GM18907 (cell line): ENCODE measurements around the gene RUNX1.
A peak's percentile ranks its signal among the peaks of the same experiment; 100 is the strongest.

Source experiments
- ATAC-seq: cut with Tn5 transposase; IDR thresholded peaks from one replicate; pipeline ENCODE4 v1.9.1; 2021; ENCODE audit warnings: mild to moderate bottlenecking, moderate library complexity; ENCODE audit not compliant: unreplicated experiment

Gene RUNX1

DNA sequence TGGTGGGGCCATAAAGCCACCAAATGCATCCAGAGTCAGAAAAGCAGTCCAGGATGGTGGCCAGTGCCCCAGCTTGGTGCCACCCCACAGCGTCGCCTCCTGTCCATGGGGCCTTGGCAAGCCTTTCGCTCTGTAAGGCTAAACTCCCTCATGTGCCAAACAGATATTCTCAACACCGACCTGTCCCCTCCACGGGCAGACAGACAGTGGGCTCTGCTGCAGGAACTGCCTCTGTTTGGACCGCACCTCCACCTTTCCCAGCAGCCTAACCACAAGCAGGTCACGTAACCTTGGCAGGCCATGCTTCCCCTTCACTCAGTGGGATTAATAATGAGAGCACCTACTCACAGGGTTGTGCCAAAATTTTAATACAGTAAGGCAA is 11.7 kb downstream of the RUNX1 start:
- ATAC-seq = no peak

DNA sequence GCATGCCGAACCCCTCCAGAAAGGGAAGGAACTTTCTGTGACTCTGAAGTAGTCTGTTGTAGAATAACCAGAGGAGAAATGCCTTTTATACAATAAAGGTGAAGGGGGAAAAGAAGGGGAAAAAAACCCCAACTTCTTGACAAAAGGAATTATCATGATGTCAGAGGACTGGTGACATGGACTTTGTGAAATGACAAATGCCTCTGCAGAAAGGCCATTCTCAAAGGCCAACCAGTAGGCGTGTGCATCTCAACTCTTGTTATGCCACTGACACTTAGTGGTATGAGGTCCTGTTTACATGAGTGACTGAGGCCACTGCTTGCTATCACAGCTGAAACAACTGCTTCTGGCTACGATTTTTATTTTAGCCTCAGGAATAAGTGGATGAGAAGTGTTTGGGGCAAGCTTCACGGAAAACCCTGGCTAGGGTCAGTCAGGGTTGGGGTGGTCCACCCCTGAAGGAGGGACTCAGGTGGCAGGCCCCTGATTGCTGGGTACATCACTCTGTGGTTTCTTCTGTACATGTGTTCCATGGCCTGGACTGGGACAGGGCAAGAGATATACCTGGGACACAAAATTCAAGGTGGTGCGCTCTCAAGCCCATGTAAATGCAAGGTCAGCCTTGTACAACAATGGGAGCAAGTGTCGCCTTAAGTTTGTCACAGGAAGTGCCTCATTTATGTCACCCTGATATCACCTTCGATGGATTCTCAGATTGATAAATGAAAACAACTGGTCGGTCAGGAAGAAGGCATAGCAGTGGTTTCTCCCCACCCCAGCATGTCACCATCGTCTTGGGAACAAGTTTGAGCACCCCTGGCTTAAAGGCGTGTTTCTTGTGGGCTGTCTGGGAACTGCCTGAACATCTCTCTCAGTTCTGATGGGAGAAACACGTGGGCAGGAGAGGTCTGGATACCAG is 12.4 kb downstream of the RUNX1 start:
- ATAC-seq = no peak

DNA sequence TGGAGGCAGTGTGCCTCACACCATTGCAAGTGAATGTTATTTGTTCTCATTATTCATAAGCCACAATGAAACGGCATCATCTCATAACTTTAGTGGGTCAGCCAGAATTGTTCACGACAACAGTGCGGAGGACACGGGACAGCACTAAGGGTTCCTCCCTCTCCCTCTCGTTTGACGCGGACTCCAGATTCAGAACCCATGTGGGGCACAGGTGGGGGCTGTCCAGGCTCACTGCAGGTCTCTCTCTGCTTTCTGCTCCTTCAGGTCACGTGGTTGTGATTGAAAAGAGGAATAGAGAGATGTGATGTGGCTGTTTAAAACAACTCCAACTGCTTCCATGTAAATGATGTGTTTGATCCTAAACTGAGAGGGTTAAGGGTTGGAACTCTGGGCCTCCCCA is 13.5 kb downstream of the RUNX1 start:
- ATAC-seq = no peak

DNA sequence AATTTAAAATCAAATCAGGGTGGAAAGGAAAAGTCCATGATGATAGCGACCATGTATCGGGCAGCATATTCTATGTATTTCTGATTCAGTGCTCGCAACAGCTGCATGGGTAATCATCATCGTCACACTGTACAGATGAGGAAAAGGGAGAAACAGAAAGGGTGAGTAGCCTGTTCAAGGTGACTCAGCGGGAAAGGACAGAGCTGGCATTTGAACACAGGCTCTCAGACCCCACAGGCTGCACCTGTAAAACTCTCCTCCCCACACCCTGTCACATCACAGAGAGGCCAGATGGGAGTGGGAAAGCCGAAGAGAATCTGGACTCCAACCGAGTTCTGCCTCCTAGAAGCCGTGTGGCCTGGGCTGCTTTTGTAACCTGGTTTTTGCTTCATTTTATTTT is 14.0 kb downstream of the RUNX1 start:
- no peak for ATAC-seq

DNA sequence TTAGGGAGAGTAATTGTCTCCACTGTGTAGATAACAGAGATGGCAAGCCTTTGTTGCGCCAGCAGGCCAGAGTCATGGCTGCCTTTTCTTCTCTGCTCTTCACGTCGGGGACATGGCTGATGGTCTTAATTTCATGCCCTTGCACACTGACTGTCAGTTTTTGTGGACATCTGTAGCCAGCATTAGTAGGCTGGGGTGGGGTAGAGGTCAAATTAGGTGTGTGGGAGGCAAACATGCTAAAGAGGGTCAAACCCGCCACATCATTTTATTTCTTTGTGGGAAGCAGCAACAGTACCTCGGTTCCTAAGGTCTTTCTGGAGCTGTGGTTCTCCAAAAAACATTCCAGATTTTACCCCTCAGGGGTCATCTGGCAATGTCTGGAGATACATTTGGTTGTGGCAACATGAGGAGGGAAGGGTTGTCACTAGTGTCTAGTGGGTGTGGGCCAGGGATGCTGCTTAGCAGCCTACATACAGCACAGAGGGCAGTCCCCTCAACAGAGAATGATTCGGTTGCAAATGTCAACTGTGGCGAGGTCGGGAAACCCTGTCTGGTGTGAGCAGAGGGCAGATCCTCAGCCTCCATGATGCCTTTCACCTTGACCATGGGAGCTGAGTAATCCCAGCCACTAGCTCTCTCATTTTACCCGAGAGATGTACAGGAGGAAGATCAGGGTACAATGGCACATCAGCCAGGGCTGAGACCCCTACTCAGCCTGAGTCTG is 14.7 kb downstream of the RUNX1 start:
- no peak for ATAC-seq

DNA sequence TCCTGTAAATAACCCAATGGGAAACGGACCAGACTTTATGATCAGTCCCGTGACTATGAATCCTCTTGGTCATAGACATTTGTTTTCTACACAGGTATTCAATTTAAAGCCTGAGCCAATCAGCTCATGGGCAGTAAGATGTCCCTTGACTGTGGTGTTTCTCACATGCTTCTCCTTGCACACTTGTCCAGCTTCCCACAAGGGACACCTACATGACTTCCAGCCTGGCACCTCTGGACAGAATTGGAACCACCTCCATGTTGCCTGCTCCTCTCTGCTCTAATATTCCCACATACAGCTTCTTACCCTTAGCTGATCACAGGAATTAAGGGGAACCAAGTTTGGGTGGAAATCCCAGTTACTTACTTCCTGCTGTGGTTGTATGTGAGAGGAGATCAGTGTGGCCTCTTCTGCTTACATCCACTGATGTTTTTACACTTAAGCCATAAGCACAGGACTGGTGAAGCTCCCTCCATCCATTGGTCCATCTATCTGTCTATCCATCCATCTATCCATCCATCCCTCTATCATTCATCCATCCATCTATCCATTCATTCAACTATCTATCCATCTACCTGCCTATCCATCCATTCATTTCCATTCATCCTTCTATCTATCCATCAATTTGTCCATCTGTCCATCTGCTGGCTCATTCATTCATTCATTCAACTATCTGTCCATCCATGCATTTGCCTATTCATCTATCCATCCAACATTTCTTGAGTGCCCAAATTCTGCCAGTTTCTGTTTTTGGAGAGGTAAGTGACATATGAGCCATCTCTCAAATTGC is 16.4 kb downstream of the RUNX1 start:
- no peak for ATAC-seq

DNA sequence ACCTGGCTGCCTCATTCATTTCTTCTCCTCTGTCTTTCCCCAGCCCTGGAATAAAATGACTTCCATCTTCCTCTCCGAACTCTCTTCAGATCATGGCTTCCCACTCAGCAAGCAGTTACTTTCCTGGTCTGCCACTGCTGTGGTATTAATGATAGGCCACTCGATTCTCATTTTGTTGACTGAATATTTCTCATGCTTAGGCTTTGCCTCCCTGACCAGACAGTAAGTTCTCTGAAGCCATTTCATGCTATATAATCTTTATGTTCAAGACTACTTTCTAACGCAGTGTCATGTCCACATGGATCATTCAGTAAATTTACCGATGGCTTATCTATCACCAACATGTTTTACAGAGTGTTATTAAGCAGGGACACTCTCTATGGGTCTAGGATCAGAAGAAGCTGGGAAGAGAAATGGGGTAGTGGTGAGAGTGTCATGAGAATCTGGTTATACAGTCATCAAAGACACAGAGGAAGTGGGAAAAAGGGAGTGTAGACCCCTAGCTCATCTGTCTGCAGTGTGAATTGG is 20.6 kb downstream of the RUNX1 start:
- no peak for ATAC-seq

DNA sequence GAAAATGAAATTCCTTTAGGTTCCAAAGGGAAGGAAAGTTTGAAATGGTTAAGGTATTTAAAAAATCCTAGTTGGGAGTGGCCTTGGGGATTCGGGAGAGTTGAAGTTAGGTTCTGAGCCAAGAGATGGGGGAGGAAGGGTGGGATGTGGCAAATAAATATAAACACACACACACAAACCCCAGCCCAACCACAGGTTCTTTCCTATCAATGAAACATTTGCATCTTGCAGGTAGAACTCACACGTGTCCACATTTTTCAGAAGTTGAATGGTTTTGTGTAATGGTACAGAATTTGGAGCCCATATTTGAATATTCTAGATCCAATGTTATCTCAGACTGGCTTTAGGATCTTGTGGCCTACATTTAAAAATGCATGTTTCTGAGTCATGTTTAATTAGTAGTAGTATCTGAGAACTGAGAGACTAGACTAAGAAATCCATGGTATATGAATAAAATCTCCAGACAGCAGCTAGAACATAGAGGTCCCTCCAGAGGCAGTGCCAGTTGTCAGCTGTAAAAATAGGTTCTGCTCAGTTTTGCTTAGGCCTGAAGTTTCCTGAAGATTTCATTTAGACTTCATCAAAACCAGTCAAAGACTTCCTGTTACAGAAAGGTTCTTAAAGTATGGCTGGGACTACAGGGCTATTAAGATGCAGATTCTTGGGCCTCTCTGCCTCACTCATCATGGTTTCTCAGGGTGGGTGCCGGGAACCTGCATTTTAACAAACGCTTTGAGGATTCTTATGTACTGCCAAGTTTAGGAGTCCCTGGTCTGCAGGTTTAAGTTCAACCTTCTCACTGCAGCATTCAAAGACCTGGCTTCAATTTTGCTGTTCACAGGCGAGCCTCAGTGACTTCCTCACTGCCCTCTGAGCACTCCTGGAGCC is 21.3 kb downstream of the RUNX1 start:
- no peak for ATAC-seq

DNA sequence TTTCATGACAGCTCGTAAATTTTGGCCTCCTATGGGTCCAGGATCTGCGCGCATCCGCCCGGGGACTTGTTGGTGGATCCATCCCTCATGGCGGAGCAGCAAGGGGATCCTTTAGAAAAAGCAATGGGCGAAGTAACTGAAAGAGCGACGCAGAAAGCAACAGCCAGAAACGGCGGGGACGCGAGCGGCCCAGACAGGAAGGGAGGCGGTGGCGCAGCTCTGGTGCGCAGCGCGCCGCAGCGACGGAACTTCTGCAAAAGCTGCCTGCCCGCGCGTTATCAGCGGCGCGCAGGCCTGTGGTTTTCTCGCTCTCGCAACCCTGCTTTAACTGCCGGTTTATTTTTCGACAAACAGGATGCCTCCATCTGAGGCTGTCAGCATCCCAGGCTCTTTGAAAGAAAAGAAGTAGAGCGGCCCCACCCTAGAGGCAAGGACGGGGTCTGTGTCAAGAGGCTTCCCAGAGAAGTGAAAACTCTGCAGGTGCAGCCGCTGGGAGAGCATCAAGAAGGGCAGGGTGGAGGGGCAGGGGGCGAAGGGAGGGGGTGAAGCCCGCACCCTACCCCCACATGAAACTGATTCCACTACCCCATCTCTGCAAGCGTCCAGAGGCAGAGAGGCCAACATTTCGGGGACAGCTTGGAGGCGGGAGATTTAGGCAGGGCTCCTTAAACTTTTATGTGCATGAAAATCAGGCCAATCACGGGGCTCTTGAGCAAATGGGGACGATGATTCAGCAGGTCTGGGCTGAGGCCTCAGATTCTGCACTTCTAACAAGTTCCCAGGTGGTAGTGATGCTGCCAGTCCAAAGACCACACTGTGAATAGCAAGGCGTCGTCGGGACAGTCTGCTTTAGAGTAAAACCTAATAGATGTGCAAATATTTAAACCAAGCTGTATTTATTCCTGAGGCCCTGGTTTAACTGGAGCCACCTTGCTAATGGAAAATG is 22.2 kb downstream of the RUNX1 start:
- ATAC-seq = peak; percentile 81

DNA sequence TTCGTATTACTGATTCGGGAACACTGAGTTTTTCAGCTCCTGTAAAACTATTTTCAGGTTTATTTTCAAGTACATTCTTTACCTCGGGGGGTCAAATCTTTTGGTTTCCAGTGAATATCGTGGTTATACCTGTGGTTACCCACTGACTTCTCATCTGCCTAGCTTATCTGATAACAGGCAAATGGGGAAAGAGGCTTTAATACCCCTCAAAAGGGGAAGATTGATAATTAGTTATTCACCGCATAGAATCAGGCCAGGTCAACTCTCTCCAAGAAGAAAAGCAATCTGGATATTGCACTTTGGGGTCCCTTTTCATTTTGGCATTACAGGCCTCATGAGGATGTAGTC is 23.0 kb downstream of the RUNX1 start:
- no peak for ATAC-seq

DNA sequence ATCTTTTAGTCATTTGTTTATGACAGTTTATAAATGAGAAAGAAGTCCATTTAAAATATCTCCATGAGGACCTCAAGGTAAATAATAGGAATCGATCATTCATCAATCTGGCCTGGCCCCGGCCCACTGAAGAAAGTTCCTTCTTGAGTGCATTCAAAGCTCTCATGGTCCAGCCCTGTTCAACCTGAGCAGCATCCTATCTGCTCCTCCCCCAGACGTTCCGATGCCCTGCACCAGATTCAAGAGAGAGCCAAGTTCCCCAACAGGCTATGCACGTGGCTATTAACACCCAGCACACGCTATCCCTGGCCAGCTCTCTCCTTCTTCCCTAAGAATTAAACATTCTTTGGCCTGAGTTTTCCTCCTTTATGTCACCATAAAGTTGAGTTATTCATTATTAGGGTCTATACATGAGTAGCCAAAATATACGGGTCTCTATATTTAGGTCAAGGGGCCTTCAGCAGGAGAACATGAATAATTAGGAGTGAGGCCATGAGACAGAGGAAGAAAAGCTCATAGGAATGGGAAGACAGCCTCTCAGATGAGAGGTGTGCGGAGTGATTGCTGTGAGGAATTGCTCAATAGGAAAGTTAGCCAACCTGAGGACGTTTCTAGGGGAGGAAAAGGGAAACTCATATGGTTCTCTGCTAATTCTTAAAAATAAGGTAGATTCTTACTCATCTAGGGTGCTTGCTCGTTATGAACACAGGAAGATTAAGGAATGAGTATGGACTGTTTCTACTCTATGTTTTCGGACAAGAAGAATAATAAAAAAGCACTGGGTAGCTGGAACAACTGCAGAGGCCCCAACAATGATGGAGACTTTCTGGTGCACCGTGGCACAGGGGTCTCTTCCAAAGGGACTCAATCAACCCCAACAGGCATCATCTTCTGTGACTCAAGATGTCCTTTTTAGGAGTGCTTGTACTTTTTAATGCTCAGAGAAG is 23.6 kb downstream of the RUNX1 start:
- no peak for ATAC-seq

DNA sequence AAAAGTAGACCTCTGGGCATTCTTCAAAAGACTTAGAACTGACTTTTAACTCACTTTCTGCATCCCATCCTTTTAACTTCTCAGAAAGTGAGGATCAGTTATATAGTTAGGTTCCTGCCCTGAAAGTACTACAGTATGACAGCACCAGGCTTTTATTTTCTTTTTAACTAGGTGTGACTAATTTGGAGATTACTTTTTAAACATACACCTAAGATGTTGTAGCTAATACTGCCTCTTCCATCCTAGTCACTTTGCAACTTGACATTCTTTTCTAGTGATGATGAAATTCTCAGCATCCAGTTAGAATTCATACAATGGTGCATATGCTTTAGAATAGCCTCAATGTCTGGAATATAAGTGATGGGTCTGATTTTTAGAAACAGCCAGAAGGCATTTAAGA is 24.6 kb downstream of the RUNX1 start:
- no peak for ATAC-seq

DNA sequence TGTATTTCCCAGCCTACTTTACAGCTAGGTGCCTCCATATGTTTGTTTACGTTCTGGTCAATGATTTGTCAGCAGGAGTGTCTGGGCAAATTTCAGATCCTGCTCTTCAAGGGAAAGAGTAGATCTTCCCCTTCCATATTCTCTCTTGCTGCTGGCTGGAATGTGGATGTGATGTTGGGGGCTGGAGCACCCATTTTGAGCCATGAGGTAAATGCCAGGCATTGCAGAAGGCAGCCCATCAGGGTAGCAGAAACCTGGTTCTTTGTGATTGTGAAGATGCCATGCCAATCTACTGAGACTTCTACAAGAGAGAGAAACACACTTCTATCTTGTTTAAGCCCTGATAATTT is 25.1 kb downstream of the RUNX1 start:
- ATAC-seq = no peak

DNA sequence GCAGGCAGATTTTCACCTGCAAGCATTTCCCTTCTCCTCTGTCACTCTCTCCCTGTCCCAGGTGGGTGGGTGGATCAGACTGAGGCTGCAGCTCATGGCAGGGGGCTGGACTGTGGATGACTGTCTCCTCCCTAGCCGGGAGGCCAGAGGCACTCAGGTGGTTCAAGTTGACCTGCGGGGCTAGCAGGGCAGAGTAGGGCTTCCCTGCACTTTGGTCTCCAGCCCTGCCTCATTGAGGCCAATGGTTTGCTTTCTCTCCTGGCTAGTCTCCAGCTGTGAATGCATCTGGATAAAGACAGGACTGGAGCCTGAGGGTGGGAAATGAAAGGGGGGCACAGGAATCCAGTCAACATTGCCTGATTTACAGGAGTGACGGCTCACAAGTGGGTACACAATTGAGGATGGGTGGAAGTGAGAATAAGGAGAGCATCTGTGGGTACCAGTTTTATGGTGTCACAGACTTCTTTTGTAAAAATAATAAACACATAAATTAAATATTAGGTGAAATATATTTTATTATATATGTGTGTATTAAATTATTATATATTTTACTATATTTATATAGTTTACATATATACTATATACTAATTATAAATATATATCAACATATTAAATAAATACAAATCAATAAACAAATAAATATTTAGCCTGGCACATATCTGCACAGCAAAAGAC is 25.6 kb downstream of the RUNX1 start:
- ATAC-seq = no peak

DNA sequence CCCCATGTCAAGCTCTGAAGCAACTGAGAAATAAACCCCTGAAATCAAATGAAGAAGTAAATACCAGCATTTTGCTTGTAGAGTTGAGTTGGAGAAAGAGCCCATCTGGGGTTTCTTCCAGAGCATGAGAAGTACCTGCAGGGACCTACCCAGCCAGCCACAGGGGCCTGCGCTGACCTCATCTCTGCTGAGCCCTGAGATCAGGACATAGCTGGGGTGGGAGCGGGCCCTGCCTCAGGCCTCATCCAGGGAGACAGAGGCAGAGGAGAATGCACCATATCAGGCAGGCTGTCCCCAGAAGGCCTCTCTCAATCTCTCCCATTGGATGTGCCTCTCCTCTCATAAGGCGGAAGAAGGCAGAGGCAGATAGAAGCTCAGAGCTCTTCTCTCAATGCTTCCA is 27.6 kb downstream of the RUNX1 start:
- ATAC-seq = no peak

DNA sequence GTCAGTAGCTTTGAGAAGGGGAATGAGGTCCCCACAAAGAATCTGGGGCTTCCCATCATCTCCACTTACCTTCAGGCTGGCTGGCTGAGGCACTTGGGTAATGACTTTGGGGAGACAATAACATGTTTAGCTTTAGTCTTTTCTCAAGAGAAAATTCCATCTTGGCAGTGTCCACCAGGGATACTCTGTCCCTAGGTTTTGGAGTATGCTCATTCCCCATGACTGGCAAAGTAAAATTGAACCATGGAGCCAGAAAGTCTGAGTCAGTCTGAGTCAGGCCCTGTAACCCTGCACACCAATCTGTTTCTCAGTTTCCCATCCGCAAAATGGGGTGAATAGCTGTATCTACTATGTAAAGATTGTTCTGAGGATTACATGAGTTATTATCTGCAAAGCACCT is 28.2 kb downstream of the RUNX1 start:
- ATAC-seq = no peak

DNA sequence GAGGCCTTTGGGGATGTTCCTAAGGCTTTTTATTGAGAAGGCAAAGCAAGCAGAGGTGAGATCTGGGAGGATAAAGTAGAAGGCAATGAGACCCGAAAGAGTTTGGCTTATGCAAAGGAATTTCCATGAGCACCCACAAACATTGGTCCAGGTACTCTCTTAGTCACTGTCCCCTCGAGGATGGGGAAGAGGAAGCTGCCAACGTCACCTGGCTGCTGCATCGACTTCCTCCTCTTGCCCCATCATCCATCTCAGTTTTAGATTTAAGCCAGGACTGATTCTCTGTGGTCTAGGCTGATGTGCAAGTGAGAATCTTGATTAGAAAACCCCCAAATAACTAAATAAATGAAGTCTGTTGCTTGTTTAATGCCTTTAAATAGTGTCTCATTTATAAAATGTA is 28.7 kb downstream of the RUNX1 start:
- no peak for ATAC-seq

DNA sequence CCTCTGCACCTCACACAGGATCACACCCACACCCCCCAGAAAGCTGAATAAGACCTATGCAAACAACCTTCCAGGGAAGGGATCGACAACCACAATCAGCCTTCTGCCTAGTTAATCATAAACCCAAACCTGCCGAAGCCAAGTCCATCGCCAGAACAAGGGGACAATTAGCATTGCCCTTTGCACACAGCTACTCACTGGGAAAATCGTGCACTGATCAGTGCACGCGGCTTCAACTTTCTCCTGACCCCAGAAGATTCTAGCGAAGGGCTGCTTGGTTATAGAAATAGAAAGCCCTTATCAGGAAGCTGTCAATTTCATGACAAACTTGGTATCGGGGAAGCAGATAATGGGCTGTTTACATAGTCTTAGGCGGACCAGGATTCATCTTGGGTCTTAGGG is 29.5 kb downstream of the RUNX1 start:
- no peak for ATAC-seq
